Epithelial cell of esophagus (primary cell): Measurements from ENCODE around the gene FAM168B.

Experiments
- DNase-seq: peaks from one replicate; pipeline ENCODE4 v3.0.0; 2010; ENCODE audit warnings: low read depth
- H3K4me3 ChIP-seq: 2 replicates; pipeline ENCODE4 v1.5.1; 2011; ENCODE audit warnings: mild to moderate bottlenecking, low read length, control low read depth
- CTCF ChIP-seq: IDR thresholded peaks from 2 replicates; pipeline ENCODE4 v1.5.1; 2011; ENCODE audit warnings: low read depth, mild to moderate bottlenecking, low read length, control low read depth, inconsistent platforms; ENCODE audit not compliant: insufficient read depth; ENCODE audit errors: missing control alignments

Gene FAM168B

GRCh38 chr2:131041402-131042147, 51.7 kb downstream of the FAM168B start:
- no peak for DNase-seq
- no peak overlapping the region for H3K4me3 ChIP-seq
- no peak for TF ChIP-seq CTCF

GRCh38 chr2:131040661-131041401, 52.4 kb downstream of the FAM168B start:
- no peak for DNase-seq
- no peak overlapping the region for H3K4me3 ChIP-seq
- TF ChIP-seq CTCF = peak; percentile 11

- no peak for TF ChIP-seq CTCF
- H3K4me3 ChIP-seq = no peak overlapping the region
These were observed 53.2 kb downstream of the FAM168B start for GRCh38 chr2:131039908-131040660.

GRCh38 chr2:131039535-131039907, 53.7 kb downstream of the FAM168B start:
- no peak overlapping the region for H3K4me3 ChIP-seq
- no peak for DNase-seq
- TF ChIP-seq CTCF = no peak

More at GRCh38 chr2:131039908-131040660, 53.2 kb downstream of the FAM168B start:
- DNase-seq = no peak

GRCh38 chr2:131039101-131039440, 54.2 kb downstream of the FAM168B start:
- no peak overlapping the region for H3K4me3 ChIP-seq
- DNase-seq = no peak
- no peak for TF ChIP-seq CTCF

- H3K4me3 ChIP-seq = no peak overlapping the region
- no peak for DNase-seq
- no peak for TF ChIP-seq CTCF
These were observed 54.8 kb downstream of the FAM168B start for GRCh38 chr2:131038258-131039100.
